ENCODE results near the gene EEF1AKMT2. TPM values are rescaled to one million over a fixed set of nuclear protein-coding genes. Genes with fewer than 3 reads are reported as not detected.

EEF1AKMT2 gene
- total RNA-seq, 1 donor from 2014 or later, result 22.0 TPM

DNA sequence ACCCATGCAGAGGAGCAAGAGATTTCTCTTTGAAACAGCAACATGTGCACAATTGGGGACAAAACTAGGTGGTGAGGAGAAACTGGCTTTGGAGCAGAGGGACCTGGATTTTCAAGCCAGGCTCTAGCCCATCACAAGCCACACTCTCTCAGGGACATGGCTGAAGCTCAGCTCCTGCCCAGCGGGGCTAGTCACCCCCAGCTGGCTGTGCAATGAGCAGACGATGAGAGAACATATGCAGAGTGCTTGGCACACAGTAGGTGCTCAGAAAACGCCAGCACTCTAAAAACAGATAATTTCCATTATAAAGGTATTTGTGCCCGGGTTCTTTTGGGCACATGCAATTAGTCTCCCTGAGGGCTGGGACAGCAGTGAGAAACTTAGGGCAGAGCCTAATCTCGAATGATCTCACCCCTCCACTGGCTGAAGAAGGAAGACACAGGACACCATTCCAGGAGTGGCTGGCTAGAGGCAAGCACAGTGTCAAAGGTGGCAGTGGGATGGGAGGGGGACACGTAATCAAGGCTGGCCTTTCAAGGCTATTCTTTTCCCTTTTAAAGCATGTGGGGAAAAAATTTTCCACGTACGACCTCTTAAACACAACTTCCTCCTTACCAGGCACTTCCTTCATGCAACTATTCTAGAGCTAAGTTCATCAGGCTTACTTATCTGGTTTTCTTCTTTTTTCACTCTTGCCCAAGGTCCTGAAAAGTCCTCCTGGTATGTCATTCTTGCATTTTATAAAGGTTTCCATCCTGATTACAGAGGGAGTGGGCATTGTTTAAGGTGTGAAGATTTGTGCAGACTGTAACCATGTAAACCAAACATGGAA, 62.6 kb downstream of the EEF1AKMT2 start:
- TF ChIP-seq, protein P1, sequence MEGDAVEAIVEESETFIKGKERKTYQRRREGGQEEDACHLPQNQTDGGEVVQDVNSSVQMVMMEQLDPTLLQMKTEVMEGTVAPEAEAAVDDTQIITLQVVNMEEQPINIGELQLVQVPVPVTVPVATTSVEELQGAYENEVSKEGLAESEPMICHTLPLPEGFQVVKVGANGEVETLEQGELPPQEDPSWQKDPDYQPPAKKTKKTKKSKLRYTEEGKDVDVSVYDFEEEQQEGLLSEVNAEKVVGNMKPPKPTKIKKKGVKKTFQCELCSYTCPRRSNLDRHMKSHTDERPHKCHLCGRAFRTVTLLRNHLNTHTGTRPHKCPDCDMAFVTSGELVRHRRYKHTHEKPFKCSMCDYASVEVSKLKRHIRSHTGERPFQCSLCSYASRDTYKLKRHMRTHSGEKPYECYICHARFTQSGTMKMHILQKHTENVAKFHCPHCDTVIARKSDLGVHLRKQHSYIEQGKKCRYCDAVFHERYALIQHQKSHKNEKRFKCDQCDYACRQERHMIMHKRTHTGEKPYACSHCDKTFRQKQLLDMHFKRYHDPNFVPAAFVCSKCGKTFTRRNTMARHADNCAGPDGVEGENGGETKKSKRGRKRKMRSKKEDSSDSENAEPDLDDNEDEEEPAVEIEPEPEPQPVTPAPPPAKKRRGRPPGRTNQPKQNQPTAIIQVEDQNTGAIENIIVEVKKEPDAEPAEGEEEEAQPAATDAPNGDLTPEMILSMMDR (IDR thresholded peaks at IDR 0.05), result no peak
- Mint-ChIP-seq H3K4me3 (ENCODE audit: unreplicated experiment) (no peak overlapping the region), H3K27me3 (ENCODE audit: unreplicated experiment) (no peaks in the 10 kb centered on the region), H3K4me1 (ENCODE audit: unreplicated experiment) (peaks cover 18% of the 10 kb centered on the region), H3K27ac (ENCODE audit: unreplicated experiment) (no peak overlapping the region), H3K9me3 (ENCODE audit: unreplicated experiment) (no peaks in the 10 kb centered on the region), H3K36me3 (ENCODE audit: unreplicated experiment) (peaks cover 2% of the 10 kb centered on the region)
- no peak for DNase-seq (ENCODE audit: extremely low spot score, unreplicated experiment)

DNA sequence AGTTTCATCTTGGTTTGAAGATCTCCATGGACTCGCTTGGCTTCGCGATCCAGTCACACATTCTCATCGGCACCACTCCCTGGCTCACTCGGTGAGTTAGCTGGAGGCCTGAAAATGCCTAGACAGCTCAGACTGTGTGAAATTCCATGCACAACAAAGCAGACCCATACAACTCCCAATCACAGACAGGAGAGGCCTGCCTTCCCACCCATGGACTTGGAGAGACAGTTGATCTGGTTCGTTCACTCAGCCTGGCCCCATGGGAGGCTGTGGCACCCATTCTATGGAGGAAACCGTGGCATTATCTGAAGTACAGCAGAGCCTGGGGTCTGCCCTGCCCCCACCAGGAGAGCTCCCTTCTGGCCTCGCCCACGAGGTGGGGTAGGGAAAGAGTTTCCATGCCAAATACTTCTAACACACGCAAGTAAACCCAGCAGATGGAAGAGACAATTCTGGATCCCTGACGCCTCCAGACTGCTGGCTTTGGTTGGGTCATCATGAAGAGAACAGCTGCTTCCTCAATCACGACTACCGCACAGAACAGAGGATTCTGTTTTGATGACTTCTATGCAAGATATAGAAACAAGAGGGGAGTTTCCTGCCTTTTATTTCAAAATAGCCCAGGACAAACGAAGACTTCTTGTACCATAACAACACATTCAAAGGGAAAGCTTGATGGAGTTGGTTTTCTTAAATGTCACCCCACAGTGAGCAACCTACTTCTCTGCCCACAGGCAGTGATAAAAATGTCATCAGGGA, 63.4 kb downstream of the EEF1AKMT2 start:
- H3K4me3 Mint-ChIP-seq (ENCODE audit: unreplicated experiment), result no peak overlapping the region
- TF ChIP-seq, protein P1 (IDR thresholded peaks at IDR 0.05), result no peak
- peaks cover 14% of the 10 kb centered on the region for H3K4me1 Mint-ChIP-seq (ENCODE audit: unreplicated experiment)
- no peak for DNase-seq (ENCODE audit: extremely low spot score, unreplicated experiment)
- H3K27me3 Mint-ChIP-seq (ENCODE audit: unreplicated experiment), result no peaks in the 10 kb centered on the region
- H3K36me3 Mint-ChIP-seq (ENCODE audit: unreplicated experiment), result peaks cover 2% of the 10 kb centered on the region
- no peak overlapping the region for H3K27ac Mint-ChIP-seq (ENCODE audit: unreplicated experiment)
- H3K9me3 Mint-ChIP-seq (ENCODE audit: unreplicated experiment), result no peaks in the 10 kb centered on the region

DNA sequence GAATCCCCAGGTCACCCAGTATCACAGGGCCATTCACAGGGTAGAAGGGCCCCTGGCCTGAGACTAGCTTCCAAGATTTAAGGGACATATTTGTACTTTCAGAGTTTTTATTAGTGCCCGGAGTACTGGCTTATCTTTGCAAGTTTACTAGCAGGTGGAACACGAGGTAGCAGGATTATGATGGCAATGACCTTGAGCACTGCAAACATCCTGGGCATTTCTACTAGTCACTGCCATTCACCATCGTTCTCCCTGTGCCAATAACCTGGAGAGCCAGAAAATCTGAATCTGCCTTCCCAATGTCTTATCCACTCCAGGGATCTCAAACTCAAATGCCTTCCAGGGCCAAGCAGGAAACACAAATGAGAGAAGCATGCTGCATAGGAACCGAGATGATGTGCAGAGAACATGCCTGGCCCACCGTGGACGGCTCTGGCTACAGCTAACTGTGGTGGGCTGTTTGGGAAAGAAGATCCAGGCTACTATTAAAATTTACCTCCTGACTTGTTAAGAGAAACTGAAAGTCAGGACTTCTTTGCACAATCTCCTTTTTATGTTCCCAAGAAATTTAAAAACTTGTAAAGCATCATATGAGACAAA, 64.2 kb downstream of the EEF1AKMT2 start:
- DNase-seq (ENCODE audit: extremely low spot score, unreplicated experiment), result no peak
- Mint-ChIP-seq H3K4me3 (ENCODE audit: unreplicated experiment) (no peak overlapping the region), H3K9me3 (ENCODE audit: unreplicated experiment) (no peaks in the 10 kb centered on the region), H3K4me1 (ENCODE audit: unreplicated experiment) (peaks cover 11% of the 10 kb centered on the region), H3K36me3 (ENCODE audit: unreplicated experiment) (peaks cover 2% of the 10 kb centered on the region), H3K27ac (ENCODE audit: unreplicated experiment) (no peak overlapping the region), H3K27me3 (ENCODE audit: unreplicated experiment) (no peaks in the 10 kb centered on the region)
- TF ChIP-seq, protein P1 (IDR thresholded peaks at IDR 0.05), result no peak

DNA sequence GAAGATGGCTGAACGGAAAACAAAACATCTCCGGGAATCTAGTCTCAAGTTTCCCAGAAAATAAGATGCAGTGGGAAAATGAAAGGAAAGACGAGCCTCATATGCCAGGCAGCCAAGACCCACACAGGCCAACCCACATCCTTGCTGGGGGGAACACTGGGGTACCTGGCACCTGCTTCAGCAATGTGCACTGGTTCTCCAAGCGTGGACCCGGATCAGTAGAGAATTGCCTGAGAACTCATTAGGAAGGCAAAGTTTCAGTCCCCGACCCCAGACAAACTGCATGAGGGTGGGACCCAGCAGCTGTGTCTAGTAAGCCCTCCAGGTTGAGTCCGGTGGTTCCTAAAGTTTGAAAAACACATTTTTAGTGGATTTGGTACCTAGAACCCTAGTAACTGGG, 65.9 kb downstream of the EEF1AKMT2 start:
- TF ChIP-seq, protein P1 (IDR thresholded peaks at IDR 0.05), result no peak
- peaks cover 11% of the 10 kb centered on the region for H3K4me1 Mint-ChIP-seq (ENCODE audit: unreplicated experiment)
- no peak for DNase-seq (ENCODE audit: extremely low spot score, unreplicated experiment)
- H3K36me3 Mint-ChIP-seq (ENCODE audit: unreplicated experiment), result peaks cover 2% of the 10 kb centered on the region
- no peaks in the 10 kb centered on the region for H3K27me3 Mint-ChIP-seq (ENCODE audit: unreplicated experiment)
- no peaks in the 10 kb centered on the region for H3K9me3 Mint-ChIP-seq (ENCODE audit: unreplicated experiment)
- no peak overlapping the region for H3K4me3 Mint-ChIP-seq (ENCODE audit: unreplicated experiment)
- no peak overlapping the region for H3K27ac Mint-ChIP-seq (ENCODE audit: unreplicated experiment)
